ENCODE results near the gene SRD5A2.
"Not testable (repeated sequence)": the region's sequence is repeated elsewhere in the genome, so short reads cannot be mapped to it uniquely, and the experiment has no call there.

The SRD5A2 gene

DNA sequence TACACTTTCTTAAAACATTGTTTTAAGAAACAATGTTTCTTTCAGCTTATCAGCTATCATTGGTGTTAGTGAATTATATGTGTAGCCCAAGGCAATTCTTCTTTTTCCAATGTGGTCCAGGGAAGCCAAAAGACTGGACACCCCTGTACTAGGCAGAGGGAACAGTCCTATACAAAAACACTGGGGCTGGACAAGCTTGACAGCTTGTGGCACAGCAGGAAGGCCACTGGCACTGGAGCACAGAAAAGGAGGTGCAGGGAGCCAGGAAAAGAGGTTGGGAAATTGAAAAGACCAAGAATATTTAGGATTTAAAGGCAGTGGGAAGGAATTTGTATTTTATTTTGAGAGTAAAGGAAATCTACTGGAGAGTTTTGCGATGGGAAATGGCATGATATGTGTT is 47.7 kb downstream of the SRD5A2 start:
- no peak for DNase-seq (ENCODE audit: low spot score)

DNA sequence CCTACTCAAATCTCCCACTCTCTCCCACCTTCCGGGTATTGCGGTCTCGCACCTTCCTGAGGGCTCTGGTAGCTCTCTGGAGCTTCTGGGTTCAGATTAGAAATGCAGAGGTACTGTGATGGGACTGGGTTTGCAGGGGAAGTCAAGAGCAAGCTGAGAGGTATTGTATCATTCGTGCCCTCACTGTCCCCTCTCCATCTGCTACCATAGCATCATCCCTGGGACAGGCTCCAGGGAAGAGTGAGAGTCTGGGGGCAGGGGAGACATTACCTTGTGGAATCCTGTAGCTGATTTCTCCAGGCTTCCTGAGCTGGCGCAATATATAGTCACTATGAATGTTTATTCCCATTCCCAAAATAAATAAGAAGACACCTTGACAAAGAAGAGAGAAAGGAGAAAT is 49.6 kb downstream of the SRD5A2 start:
- DNase-seq (ENCODE audit: low spot score) = no peak

- no peak for DNase-seq (ENCODE audit: low spot score)
Observed at GRCh38 chr2:31529256-31529655, 51.5 kb downstream of the SRD5A2 start.

DNA sequence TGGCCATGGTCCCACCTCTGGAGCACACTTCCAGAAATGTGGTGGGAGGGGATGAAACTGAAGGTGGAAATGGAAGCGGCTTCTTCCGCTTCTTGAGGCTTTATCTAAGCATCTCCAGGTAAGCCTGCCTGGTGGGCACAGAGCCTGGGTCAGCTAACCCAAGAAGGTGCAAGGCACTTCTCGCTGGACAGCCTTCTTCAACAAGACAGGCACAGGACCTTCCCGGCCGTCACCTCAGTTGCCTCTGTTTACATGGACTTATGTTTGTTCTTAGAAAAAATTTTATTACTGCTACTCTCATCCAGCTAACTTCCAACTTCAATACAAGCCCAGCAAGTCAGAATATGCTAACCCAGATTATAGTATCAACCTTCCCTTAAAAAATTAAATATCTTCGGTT is 51.9 kb downstream of the SRD5A2 start:
- no peak for DNase-seq (ENCODE audit: low spot score)

- no peak for DNase-seq (ENCODE audit: low spot score)
Observed at GRCh38 chr2:31526946-31527732, 53.6 kb downstream of the SRD5A2 start.

DNA sequence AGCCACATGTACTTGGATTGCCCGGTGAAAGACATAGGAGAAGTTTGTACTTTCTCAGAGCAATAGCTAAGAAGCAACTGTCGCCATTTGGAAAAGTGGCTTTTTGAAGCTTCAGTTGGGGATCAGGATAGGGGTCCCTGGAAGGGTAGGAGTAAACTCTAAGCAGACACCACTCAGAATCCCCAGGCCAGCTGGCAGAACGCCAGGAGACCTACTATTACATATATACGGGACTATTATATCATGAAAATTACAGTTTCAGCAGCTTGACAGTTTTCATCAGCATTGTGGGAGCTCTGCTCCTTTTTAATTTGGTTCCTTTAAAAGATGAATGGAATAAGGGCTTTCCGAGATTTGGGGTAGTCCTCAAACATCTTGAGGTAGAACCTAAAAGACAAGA is 54.9 kb downstream of the SRD5A2 start:
- peak; percentile 3 for DNase-seq (ENCODE audit: low spot score)

- no peak for DNase-seq (ENCODE audit: low spot score)
Observed at GRCh38 chr2:31524592-31524991, 56.1 kb downstream of the SRD5A2 start.

DNA sequence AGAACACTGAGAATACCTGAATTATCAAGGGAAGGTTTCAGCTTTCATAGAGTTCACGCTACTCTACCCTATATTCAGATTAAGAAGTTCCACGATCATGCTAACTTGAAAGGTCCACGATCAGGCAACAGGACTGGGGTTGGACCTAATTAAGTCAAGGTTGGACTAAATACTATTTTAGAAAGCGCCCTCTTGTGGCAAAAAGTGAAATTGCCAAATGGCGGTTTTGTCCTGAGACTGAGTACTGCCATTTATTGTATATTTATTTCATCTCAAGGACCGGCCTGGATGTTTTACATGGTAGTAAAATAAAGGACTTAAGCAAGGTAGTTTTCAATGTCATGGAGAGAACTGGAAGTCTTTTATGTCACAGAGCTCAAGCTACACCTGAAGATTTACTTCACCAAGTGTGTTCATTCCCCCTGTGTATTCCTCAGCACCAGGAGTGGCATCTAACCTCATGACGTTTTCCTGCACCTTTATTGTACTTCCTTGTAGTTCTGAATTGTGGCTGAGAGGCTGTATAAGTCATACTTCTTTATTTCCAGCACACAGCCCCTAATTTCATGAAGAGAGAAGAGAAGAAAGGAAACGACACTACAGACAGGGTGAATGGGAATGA is 56.8 kb downstream of the SRD5A2 start:
- DNase-seq (ENCODE audit: low spot score) = peak; percentile 5

GRCh38 chr2:31522786-31523185 is 58.0 kb downstream of the SRD5A2 start:
- no peak for DNase-seq (ENCODE audit: low spot score)

- DNase-seq (ENCODE audit: low spot score) = no peak
Observed at GRCh38 chr2:31517442-31518203, 63.1 kb downstream of the SRD5A2 start.

GRCh38 chr2:31515586-31515985 is 65.2 kb downstream of the SRD5A2 start:
- no peak for DNase-seq (ENCODE audit: low spot score)

- DNase-seq (ENCODE audit: low spot score) = no peak
Observed at GRCh38 chr2:31513553-31513952, 67.2 kb downstream of the SRD5A2 start.

- no peak for DNase-seq (ENCODE audit: low spot score)
Observed at GRCh38 chr2:31511376-31511775, 69.4 kb downstream of the SRD5A2 start.

GRCh38 chr2:31505111-31505510 is 75.6 kb downstream of the SRD5A2 start:
- no peak for DNase-seq (ENCODE audit: low spot score)

- DNase-seq (ENCODE audit: low spot score) = no peak
Observed at GRCh38 chr2:31504311-31504710, 76.4 kb downstream of the SRD5A2 start.

- DNase-seq (ENCODE audit: low spot score) = not testable (repeated sequence)
Observed at GRCh38 chr2:31496451-31496874, 84.3 kb downstream of the SRD5A2 start.

- not testable (repeated sequence) for DNase-seq (ENCODE audit: low spot score)
Observed at GRCh38 chr2:31489339-31489738, 91.4 kb downstream of the SRD5A2 start.

- no peak for DNase-seq (ENCODE audit: low spot score)
Observed at GRCh38 chr2:31483246-31483645, 97.5 kb downstream of the SRD5A2 start.

DNA sequence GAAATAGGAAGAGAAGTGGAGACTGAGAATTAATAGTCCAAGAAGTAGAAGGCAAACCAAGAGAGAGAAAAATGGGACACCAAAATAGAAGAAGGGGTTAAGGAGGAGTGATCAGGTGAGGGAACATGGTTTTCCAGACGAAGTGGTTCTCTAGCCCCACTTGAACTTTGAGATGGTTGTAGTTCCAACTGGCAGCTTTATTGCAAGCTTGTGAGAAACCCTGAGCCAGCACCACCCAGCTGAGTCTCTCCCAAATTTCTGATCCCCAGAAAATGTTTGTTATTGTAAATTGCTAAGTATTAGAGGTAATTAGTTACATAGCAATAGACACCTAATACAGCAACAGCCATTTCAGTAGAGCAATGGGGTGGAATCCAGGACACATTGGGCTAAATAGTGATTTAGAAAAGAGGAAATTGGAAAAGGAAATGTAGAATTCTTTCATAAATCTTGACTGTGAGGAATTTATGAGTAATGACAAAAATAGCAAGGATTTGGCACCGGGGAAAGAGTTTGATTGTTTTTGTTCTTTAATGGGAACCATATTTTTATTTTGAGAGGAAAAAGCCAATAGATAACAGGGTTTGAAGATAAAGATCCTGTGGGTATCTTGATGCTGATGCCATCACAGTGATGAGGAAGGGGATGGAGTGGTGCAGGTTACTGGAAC is 104.1 kb downstream of the SRD5A2 start:
- DNase-seq (ENCODE audit: low spot score) = no peak

DNA sequence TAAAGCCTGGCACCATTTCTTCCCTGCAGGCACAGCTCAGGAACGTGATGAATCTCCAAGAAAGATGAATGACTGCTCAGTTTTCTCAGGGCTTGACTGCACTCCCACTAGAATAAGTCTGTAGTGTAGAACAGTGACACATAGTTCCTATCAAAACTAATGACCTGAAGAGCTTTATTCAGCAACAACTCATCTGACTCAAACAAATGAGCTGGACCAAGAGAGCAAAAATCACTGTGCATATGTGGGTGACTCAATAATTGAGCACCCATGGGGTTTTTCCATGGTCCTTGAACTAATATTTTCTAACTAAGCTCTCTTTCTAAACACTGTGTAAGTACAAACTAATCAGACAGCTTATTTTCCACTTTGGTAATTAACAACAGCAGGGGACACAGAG is 105.0 kb downstream of the SRD5A2 start:
- DNase-seq (ENCODE audit: low spot score) = no peak

GRCh38 chr2:31474296-31474695 is 106.4 kb downstream of the SRD5A2 start:
- DNase-seq (ENCODE audit: low spot score) = no peak
